HG03460 (cell line): Measurements from ENCODE around the gene SRR.
"Not testable (repeated sequence)": the region's sequence is repeated elsewhere in the genome, so short reads cannot be mapped to it uniquely, and the experiment has no call there.

Experiments
- ATAC-seq: cut with Tn5 transposase; IDR thresholded peaks from one replicate; pipeline ENCODE4 v1.9.1; 2021; ENCODE audit not compliant: unreplicated experiment

Gene SRR

DNA sequence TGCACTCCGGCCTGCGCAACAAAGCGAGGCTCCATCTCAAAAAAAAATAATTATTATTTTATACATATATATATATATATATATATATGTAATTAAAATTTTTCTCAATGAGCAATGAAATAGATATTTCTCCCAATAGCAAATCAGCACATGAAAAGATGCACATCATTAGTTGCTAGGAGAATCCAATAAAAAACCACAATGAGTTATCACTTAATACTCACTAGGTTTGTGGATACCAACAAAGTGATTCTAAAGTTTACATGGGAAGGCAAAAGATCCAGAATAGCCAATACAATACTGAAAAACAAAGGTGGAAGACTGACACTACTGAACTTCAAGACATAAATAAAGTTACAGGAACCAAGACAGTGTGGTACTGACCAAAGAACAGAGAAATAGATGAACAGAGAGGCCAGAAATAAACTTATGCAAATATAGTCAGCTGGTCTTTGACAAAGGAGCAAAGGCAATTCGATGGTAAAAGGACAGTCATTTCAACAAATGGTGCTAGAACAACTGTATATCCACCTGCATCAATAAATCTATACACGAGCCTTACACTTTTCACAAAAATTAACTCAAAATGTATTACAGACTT is 13.8 kb upstream of the SRR start:
- no peak for ATAC-seq

DNA sequence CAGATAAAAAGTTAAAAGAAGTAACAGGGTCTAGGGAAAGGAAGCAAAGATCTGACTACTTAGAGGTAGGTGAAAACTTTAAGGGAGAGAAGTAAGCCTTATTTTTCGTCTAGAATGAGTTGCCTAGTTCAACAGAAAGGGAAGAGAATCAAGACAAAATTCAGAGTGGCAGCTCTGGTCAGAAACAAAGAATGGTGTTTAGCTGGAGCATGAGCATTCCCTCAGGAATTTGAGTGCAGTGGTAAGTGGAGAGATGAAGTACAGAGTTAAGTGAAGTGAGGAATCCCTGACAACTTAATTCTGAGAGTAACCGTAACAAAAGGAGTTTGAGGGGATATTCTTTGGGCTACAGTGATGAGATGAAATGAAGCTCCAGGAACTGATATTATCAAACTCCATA is 11.7 kb upstream of the SRR start:
- no peak for ATAC-seq

DNA sequence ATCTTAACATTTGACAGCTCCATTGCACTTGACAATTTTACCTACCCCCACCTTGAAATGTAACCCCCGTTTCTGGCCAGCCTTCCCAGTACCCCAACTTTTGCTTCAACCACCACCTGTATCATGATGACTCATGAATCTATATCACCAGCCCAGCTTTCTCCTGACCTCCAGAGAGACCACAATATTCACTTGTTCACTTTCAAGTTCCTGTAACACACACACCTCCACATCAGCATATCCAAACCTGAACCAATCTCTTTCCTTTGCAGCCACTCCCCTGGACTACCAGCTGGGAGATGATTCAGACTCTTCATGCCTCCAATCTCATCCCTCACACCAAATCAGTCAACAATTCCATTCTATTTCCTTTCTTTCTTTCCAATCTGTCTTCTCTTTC is 8.2 kb upstream of the SRR start:
- ATAC-seq, result no peak

DNA sequence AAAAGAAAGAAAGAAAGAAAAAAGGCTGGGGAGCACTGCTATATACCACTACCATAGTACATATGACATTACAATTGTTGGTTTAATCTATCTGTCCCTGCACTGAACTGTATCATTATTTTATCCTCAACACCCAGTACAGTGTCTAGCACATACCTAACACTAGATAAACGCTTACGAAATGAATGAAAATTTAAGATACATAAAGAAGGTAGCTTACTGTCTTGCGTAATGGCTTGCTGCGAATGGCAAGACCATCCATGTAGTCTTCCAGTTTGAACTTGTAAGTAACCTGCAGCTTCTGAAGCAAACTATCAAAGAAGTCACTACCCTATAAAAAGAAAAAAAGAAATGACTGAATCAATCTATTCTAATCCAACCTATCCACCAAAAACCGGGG is 6.7 kb upstream of the SRR start:
- ATAC-seq, result no peak

DNA sequence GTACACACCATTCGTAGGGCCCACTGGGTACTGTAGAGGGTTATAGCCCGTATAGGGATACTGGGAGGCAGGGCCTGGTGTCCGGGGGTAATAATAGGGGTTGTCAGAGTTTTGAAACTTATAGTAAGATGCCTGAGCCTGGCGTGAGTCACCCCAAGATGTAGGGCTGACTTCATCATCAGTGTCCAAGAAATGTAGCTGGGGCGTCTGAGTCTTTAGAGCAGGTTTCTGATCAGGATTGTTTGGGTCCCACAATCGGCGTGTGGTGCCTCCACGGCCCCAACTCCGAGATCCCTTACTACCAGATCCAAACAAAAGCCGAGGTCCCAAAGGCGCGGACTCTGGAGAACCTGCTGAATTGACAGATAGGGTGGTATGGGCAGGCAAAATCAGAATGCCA is 4.6 kb upstream of the SRR start:
- no peak for ATAC-seq

DNA sequence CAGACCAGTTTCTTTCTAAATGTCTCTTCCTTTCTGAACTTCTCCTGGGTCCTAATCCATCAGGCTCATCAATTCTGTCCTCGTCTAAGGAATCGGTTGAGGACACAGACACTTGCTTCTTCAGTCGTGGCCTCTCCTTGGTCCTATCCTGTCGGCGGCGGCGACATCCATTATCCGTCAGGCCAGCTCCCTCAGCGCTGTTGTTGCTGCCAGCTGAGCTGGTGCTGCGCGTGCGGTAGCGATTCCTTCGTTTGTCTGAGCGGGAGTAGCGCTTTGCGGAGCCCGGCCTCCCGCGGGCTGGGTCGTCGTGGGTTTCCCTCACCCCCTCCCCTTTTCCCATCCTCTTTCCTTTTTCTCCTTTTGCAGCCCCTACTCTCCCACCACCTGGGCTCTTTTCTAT is 4.0 kb upstream of the SRR start:
- no peak for ATAC-seq

DNA sequence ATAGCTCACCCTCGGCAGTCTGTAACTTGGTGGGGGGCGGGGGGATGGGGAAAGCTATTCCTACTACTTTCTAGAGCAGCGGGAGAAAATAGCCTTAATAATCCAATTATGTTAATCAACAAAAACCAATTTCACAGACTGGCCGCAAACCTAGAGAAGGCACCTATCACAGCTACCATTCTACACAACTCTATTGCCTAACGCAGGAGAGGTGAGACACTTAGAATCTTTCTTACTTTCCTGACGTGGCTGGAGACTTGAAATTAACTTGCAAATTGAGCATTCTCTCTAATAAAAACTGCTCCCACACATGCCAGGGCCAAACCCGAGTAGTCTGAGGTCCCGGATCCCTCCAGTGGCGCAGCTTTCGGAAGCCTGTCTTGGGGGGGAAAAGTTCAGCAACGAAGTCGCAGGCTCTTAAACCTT is 959 bp upstream of the SRR start:
- peak; percentile 8 for ATAC-seq

DNA sequence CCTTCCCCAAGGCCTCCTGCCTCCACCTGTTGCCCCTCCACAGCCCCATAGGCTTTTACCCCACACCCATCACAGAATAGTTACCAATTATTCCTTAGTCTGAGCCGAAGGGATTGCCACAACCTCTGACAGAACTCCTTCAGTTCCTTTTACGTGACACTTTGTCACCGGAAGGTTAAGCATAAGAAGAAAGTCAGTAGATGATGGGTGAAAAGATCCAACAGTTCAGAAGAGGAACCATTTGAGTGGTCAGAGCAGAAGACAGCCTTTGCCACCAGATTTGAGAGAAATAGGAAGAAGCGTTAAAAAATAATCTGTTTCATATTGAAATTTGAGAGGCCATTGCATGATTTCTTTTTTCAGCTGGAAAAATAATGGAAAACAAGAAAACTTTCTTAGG is 1.2 kb downstream of the SRR start:
- ATAC-seq, result no peak

DNA sequence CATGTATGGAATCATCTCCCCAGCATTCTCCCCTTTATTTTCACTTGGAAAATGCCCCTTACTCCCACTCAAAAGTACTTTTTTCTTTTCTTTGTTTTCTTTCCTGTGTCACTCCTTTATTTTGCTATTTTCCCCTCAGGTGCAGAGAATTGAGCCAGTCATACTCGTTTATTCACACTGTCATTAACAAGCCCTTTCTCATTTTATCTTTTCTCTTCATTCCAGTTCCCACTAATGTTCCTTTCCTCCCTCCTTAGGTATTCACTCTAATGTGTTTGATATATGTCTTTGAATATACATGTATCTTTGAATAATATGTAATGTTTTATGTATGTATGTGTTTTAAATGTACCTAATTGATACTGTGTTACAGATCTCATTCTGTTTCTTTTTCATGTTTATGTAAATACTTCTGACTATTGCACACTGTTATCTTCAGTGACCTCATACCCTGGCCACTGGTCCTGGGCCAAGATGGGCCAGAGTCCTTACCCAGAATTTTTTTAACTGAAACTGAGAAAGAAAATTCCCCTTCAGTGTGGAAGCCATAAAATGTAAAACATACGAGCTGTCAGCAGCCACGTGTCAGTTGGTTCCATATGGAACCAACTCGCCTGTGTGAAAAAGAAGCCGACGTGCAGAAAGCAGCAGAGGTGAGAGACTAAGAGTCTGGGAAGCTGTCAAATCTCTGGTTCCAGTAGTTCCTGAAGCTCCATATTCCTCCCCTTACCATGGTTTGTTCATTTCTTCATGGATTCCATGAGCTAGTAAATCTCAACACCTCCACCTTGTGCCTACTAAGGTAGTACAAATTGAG is 5.8 kb downstream of the SRR start:
- ATAC-seq, result no peak

DNA sequence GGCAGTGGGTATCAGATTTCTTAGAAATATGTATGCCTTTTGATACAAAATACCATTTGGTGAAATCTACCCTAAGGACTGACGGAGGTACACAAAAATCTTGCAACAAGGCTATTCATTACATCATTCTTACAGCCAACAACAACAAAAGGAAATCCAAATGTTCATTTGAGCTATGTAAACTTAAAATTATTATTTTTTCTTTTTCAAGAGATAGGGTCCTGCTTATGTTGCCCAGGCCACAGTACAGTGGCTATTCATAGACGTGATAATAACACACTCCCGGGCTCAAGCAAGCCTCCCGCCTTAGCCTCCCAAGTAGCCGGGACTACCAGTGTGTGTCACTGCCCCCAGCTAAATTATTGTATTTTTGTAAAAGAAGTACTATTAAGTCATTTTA is 9.0 kb downstream of the SRR start:
- ATAC-seq, result no peak

DNA sequence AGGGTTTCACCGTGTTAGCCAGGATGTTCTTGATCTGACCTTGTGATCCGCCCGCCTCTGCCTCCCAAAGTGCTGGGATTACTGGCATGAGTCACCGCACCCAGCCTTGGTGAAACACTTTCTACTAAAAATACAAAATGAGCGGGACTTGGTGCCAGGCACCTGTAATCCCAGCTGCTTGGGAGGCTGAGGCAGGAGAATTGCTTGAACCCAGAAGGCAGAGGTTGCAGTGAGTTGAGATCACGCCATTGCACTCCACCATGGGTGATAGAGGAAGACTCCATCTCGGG is 13.1 kb downstream of the SRR start:
- not testable (repeated sequence) for ATAC-seq

DNA sequence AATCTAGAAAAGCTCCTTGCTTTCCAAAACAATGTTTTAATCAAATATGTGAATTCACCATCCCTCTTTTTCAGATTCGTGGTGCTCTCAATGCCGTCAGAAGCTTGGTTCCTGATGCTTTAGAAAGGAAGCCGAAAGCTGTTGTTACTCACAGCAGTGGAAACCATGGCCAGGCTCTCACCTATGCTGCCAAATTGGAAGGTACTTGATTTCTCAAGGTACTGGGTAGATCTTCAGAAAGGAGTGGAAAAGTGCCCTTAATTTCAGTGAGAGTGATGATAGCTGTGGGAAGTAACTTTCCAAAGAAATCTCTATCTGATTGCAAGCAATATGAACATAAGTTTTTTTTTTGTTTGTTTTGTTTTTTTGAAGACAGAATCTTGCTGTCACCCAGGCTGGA is 14.0 kb downstream of the SRR start:
- ATAC-seq, result no peak

DNA sequence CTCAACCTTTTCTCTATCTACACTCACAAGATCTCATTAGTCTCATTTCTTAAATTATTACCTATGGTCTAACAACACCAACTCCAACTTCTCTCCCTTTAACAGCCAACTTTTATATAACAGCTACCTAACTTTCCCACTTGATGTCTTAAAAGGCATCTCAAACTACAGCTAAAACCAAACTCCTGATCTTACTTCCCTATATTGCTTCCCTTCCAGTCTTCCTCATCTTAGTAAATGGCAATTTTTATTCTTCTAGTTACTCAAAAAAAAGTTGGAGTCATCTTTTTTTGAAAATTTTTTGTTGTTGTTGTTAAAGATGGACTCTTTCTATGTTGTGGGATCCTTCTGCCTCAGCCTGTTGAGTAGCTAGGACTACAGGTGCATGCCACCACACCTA is 15.3 kb downstream of the SRR start:
- ATAC-seq, result no peak

DNA sequence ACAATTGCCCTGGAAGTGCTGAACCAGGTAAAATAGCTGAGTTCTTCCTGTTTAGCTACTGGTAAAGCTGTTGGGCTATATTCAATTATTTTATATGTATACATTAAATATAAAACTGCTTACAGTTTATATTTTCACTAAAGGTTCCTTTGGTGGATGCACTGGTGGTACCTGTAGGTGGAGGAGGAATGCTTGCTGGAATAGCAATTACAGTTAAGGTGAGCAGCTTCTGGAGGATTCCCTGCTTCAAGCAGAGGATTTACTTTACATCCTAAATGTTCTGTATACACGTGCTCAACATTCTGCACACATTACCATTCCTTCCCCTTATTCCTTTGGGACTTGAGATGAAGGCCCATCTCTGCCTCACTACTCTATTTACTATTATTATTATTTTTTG is 17.6 kb downstream of the SRR start:
- ATAC-seq, result no peak

DNA sequence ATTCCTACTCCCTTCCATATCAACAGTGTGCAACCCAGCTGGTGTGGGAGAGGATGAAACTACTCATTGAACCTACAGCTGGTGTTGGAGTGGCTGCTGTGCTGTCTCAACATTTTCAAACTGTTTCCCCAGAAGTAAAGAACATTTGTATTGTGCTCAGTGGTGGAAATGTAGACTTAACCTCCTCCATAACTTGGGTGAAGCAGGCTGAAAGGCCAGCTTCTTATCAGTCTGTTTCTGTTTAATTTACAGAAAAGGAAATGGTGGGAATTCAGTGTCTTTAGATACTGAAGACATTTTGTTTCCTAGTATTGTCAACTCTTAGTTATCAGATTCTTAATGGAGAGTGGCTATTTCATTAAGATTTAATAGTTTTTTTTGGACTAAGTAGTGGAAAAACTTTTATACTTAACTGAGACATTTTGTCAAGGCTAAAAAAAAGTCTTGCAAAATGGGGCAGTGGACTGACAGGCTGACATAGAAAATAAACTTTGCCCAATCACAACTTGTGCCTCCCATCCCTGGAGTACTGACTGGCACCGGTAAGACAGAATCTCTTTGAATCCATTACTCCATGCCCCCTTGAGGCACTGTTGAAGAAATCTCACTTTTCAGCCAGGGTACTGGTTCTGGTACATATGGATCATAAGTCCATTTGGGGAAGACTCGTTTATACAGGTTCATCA is 20.0 kb downstream of the SRR start:
- no peak for ATAC-seq

DNA sequence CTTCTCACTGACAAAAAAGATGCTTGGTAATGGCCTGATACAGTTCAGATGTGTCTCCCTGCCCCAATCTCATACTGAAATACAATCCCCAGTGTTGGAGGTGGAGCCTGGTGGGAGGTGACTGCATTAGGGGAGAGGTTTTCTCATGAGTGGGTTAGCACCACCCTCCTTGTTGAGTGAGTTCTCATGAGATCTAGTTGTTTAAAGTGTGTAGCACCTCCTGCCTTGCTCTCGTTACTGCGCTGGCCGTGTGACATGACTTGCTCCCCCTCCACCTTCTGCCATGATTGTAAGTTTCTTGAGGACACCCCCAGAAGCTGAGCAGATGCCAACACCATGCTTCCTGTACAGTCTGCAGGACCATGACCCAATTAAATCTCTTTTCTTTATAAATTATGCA is 27.6 kb downstream of the SRR start:
- ATAC-seq, result no peak

DNA sequence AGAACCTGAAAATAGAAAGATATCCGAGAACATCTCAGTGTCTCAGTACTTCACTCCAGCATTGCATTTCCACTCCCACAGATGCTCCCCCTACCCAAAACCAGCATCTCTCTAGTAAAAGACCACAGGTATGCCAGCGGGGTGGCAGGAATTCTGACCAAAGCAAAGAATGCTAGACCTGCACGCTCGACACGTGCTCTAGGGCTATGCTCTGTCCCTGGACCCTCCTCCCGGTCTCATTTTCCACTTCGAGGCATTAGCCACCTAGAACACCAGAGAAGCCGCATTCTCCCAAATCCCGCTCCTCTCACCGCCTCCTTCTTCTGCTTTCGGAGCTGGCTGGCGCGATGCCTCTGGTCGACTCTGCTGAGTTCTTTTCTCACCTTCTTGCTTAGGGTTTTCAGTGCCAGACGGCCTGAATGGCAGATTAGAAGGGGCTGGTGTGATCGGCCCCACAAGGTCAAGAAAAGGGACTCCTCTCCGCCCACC is 32.0 kb downstream of the SRR start:
- ATAC-seq, result no peak

DNA sequence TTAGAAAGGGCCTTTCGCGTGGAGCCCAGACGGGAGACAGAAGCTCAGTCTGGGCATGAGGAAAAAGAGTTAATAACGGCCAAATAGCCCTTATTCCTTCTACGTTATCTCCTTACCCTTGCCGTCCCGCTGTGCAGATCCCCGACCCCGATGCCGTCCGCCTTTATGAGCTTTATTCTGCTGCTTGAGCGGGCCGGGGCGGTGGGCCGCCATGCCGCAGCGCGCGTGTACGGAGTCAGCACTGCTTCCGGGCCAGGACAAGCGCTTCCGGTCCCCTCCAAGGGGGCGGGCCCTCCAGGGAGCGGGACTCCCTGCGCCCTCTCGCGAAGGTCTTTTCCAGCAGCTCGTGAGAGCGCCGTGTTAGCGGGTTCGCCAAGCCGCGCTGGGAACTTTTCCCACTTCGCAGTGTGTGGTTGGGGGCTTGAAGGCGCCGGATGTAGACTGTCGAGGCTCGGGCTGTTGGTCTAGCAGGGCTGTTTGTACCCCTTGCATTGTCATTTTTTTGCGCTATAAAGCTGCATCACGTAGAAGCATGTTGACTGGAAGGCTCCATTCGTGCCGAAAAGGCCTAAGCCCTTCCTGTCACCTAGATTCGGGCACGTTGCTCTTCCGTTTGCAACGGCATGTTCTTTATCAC is 32.6 kb downstream of the SRR start, which contains the start of gene TSR1:
Gene TSR1, minus strand, starts transcription at position 243 of the 637 bp plus-strand sequence. Its CDS starts 30 bp downstream, at position 213.
- no peak for ATAC-seq

DNA sequence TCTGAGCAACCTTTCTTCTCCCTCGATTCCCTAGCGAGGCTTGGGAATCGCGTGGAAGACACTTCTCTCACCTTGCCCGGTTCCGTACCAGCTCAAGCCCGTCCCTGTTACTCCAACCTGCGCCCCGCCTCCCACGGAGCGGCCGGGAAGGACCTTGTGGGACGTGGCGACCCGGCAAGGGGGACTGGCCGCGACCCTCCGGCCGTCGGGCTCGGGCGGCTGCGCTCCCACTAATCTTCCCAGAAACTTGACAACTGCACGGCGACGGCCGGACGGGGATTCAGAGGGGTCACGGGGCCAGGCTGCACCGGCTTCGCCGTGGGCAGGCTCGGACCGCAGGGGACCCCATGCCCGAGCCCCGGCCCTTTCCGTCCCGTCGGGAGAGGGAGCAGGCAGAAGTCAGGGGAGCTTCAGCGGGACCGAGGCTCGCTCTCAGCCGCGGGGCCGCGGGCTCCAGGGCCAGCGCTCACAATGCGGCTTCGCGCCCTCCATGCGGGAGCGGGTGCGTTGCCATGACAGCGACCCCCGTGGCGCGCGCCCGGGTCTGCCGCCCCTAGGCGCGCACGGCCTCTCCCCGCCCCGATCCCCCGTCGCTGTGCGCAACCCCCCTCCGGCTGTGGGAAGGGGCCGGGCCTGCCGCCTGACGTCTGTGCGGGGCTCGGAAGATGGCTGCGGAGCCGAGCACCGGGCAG is 33.2 kb downstream of the SRR start, which contains the start of gene SGSM2:
Gene SGSM2, plus strand, starts transcription at position 650 of the 692 bp plus-strand sequence. CDS start 188 bp downstream, outside the sequence.
- ATAC-seq, result no peak

DNA sequence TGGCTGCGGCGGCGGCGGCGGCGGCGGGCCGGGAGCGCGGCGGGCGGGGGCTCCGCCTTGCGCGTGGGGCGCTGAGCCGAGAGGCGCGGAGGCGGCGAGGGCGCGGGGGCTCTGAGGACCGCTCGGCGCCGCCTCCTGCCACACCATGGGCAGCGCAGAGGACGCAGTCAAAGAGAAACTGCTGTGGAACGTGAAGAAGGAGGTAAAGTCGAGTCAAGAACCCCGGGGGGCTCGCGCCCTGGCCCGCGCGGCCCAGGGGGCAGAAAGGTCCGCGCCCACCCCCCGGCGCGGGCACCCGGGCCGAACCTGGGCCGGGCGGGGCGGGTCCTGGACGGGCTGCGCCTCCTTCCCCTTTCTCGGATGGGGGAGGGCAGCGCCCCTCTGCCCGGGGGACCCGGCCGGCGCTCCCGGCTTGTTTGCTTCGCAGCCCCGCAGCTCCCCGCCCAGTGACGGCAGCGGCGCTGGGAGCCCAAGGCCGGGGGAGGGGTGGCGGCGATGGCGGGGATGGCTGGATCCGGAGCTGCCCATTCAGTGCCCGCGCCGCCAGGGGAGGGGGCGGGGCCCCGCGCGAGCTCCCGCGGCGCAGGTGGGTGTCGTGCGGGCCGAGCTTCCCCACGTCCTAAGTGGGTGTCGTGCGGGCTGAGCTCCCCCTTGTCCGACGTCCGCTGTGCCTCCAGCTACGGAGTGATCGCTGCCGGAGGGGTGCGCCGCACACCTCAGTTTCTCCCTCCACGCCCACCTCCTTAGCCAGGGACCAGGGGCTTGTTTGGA is 34.0 kb downstream of the SRR start:
- ATAC-seq, result no peak
